Activated CD4-positive, alpha-beta T cell treated with anti-CD3 and anti-CD28 coated beads for 36 hours (primary cell): Measurements from ENCODE around the gene ID3. TPM values are rescaled to one million over a fixed set of nuclear protein-coding genes. Genes with fewer than 3 reads are reported as not detected.

ENCODE experiments used
- ATAC-seq: fragments of 200-7000 bp; cut with Tn5 transposase; one replicate; pipeline ENCODE4 v1.10.0; 2021; ENCODE audit warnings: mild to moderate bottlenecking, moderate library complexity
- CTCF ChIA-PET: fragments of 350-600 bp; sonication (Branson Sonifier 250); formaldehyde crosslinking; loops from one replicate; lab custom pipeline; 2021; ENCODE audit warnings: antibody characterized with exemption; lab: Charles Lee
- POLR2A ChIA-PET: fragments of 350-600 bp; sonication (Branson Sonifier 250); formaldehyde crosslinking; loops from one replicate; lab custom pipeline; 2021; ENCODE audit warnings: antibody characterized with exemption, inconsistent platforms; lab: Charles Lee
- DNase-seq: peaks from one replicate; pipeline ENCODE4 v3.0.0-alpha.2; 2020
- H3K27ac Mint-ChIP-seq: one replicate; pipeline ENCODE4 v1.8.0; 2021; ENCODE audit warnings: mixed read lengths
- H3K27me3 Mint-ChIP-seq: one replicate; pipeline ENCODE4 v1.8.0; 2021; ENCODE audit warnings: mixed read lengths
- H3K36me3 Mint-ChIP-seq: one replicate; pipeline ENCODE4 v1.8.0; 2021; ENCODE audit warnings: low read depth, mixed read lengths
- H3K4me1 Mint-ChIP-seq: one replicate; pipeline ENCODE4 v1.8.0; 2021; ENCODE audit warnings: mixed read lengths
- H3K4me3 Mint-ChIP-seq: one replicate; pipeline ENCODE4 v1.8.0; 2021; ENCODE audit warnings: mild to moderate bottlenecking, moderate library complexity, mixed read lengths
- H3K9me3 Mint-ChIP-seq: one replicate; pipeline ENCODE4 v1.8.0; 2021; ENCODE audit warnings: low read depth, mixed read lengths
- intact Hi-C, 2 experiments: fragments of 100-400 bp; cut with DNase I in 1 of 2; cut with micrococcal nuclease in 1 of 2; formaldehyde crosslinking; loops; one replicate each; pipeline versions ENCODE4 v1.14.2 to v1.15.1; 2022 to 2024; cut with DNase I, micrococcal nuclease
- total RNA-seq, 2 experiments: library from RNA; stranded (reverse); gene quantifications; one replicate each; pipeline ENCODE4 v1.2.3, GENCODE V29; 2021

Gene ID3
- total RNA-seq, 2 experiments from 2014 or later, result 42.6 to 43.9 TPM

DNA sequence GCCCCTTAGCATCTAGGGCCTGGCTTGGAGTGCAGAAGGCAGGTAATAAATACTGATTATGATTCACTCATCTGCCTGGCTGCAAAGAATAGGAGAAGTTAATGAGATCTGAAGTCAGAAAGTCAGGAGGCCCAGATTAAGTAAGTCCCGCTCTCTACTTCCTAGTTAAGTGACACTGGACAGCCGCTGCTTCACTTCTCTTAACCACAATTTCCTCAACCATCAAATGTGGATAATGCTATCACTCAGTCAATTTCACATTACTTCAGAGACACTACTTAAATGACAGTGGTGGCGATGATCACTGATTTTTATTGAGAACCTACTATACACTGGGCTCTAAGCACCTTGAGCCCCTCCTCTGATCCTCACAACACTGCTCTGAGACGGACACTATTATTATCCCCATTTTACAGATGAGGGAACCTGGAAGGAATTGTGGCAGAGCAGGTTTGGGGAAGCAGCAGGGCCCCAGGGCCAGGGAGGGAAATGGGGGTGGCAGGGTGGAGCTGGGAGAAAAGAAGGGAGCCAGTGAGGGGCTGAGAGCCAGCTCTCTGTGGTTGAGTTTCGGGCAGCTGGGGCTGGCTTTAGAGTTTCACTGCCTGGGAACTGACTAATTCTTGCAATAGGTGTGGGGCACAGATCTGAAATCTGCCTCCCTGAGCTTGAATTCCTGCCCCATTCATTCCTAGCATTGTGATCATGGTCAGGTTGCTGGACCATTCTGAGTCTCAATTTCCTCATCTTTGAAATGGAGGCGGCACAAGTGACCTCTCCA, 25.9 kb downstream of the ID3 start:
- DNase-seq (peak; percentile 33), ATAC-seq (peak; percentile 30)
- H3K9me3 Mint-ChIP-seq, result no peaks in the 10 kb centered on the region
- POLR2A ChIA-PET, result interaction anchor here (0.6 to 1.0 kb wide), 3 partner anchors 10 to 161 kb away, joined by 3 to 4 read pairs (median 3); no protein-coding TSS in a partner anchor
- peaks cover 49% of the 10 kb centered on the region for H3K4me1 Mint-ChIP-seq
- H3K36me3 Mint-ChIP-seq, result peaks cover 13% of the 10 kb centered on the region
- H3K4me3 Mint-ChIP-seq, result no peak overlapping the region
- intact Hi-C loops, result loop anchor here (1.0 to 10.0 kb wide), 3 partner anchors 11 to 429 kb away; partner anchors contain the start of gene ZNF436 (in 1 of the 2)
- CTCF ChIA-PET, result interaction anchor here (0.6 to 9.3 kb wide), 5 partner anchors 20 to 129 kb away, joined by 3 to 82 read pairs (median 4); no protein-coding TSS in a partner anchor
- H3K27me3 Mint-ChIP-seq, result no peaks in the 10 kb centered on the region
- no peak overlapping the region for H3K27ac Mint-ChIP-seq

DNA sequence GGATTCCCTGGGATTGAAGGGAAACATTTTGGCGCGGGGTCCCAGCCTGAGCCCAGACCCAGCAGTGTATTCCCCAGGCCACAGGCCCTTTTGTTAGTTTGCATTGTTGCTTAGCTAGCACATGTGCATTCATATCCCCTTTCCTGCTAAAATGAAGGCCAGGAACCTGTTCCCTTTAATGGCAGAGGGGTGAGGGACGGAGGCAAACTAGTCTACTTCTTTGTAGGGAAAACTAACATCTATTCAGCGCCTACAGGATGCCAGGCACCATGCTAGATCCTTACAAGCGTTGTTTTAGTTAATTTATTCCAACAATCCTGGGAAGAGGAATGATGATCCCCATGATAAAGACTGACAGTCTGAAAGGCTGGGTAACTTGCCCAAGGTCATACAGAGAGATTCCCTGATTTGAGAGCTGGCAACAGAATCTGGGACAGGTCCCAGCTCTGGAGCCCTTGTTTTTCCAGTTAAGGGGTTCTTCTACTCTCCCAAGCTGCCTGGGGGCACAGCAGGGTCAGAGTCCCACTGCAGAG, 27.7 kb downstream of the ID3 start:
- H3K27ac Mint-ChIP-seq, result peak overlapping the region; percentile 95
- H3K9me3 Mint-ChIP-seq, result no peaks in the 10 kb centered on the region
- H3K4me1 Mint-ChIP-seq, result peaks cover 61% of the 10 kb centered on the region
- H3K36me3 Mint-ChIP-seq, result peaks cover 19% of the 10 kb centered on the region
- ATAC-seq (no peak), DNase-seq (no peak)
- H3K27me3 Mint-ChIP-seq, result no peaks in the 10 kb centered on the region
- ChIA-PET POLR2A (interaction anchor here (0.6 to 2.2 kb wide), 9 partner anchors 11 to 166 kb away, joined by 3 to 12 read pairs (median 4); partner anchors contain the start of gene ZNF436), CTCF (interaction anchor here (0.6 to 9.3 kb wide), 11 partner anchors 9 to 160 kb away, joined by 3 to 82 read pairs (median 4); partner anchors contain the start of gene RPL11)
- peak overlapping the region; percentile 83 for H3K4me3 Mint-ChIP-seq
- intact Hi-C loops, result loop anchor here (1.0 to 10.0 kb wide), 11 partner anchors 8 to 427 kb away; partner anchors contain the start of genes ASAP3 (in 1 of the 2), ELOA (in 1 of the 2), HNRNPR (in 1 of the 2) and ID3 (in 1 of the 2)

GRCh38 chr1:23530747-23531561, 28.3 kb downstream of the ID3 start, which contains the start of gene E2F2:
TSS of gene E2F2 (minus strand) at chr1:23531233. CDS start at chr1:23530793, 440 bp downstream.
- Mint-ChIP-seq H3K4me3 (peak within 1 kb of the TSS; percentile 84), H3K9me3 (no peaks in the 10 kb centered on the region), H3K4me1 (peaks cover 68% of the 10 kb centered on the region), H3K27ac (peak within 1 kb of the TSS; percentile 95), H3K27me3 (no peaks in the 10 kb centered on the region), H3K36me3 (peaks cover 24% of the 10 kb centered on the region)
- DNase-seq (peak; percentile 91), ATAC-seq (peak; percentile 81)
- intact Hi-C loops, result loop anchor here in 1 of 2 experiments (1.0 to 10.0 kb wide), 10 partner anchors 8 to 427 kb away; partner anchors contain the start of genes ASAP3, ELOA, HNRNPR and ID3
- ChIA-PET CTCF (interaction anchor here (0.6 to 9.3 kb wide), 9 partner anchors 9 to 115 kb away, joined by 3 to 82 read pairs (median 5); no protein-coding TSS in a partner anchor), POLR2A (interaction anchor here (0.6 to 2.2 kb wide), 11 partner anchors 9 to 162 kb away, joined by 3 to 8 read pairs (median 3); partner anchors contain the start of gene ZNF436)

DNA sequence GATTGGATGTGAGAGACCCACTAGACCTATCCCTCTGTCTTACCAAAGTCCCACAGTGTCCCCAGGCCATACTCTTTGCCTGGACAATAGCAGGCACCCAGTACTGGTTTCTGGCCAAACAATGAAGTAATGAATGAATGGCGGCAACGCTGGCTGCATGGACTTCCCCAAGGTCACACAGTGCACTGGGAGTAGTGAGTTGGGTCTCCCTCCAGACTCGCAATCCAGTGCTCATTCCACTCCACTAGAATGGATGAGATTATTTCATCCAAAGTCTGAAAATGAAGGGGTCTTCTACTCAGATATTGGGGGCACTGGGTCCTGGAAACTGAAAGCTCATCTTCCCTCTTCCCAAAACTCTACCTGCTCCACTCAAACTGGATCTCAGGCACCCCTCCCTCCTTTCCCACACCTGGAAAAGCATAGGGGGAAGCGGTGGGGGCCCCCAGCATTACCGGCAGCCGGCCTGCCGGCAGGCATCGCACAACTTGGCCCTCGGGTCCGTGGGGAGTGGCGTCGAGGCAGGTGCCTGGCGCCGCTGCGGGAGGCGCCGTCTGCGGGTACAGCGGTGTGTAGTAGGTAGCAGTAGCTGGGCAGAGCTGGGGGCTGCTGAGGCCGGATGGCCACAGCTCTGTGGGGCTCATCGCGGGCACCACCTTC, 29.1 kb downstream of the ID3 start:
- Mint-ChIP-seq H3K27ac (peak overlapping the region; percentile 65), H3K4me3 (peak overlapping the region; percentile 84), H3K27me3 (no peaks in the 10 kb centered on the region), H3K36me3 (peaks cover 28% of the 10 kb centered on the region), H3K9me3 (no peaks in the 10 kb centered on the region), H3K4me1 (peaks cover 75% of the 10 kb centered on the region)
- CTCF ChIA-PET, result interaction anchor here (0.6 to 9.3 kb wide), 11 partner anchors 8 to 193 kb away, joined by 3 to 82 read pairs (median 4); no protein-coding TSS in a partner anchor
- peak; percentile 64 for DNase-seq
- POLR2A ChIA-PET, result interaction anchor here (0.7 to 2.2 kb wide), 6 partner anchors 9 to 62 kb away, joined by 3 to 8 read pairs (median 3); no protein-coding TSS in a partner anchor
- peak; percentile 12 for ATAC-seq
- intact Hi-C loops, result loop anchor here in 1 of 2 experiments (2.0 to 10.0 kb wide), 3 partner anchors 161 to 425 kb away; partner anchors contain the start of genes ELOA and RPL11

DNA sequence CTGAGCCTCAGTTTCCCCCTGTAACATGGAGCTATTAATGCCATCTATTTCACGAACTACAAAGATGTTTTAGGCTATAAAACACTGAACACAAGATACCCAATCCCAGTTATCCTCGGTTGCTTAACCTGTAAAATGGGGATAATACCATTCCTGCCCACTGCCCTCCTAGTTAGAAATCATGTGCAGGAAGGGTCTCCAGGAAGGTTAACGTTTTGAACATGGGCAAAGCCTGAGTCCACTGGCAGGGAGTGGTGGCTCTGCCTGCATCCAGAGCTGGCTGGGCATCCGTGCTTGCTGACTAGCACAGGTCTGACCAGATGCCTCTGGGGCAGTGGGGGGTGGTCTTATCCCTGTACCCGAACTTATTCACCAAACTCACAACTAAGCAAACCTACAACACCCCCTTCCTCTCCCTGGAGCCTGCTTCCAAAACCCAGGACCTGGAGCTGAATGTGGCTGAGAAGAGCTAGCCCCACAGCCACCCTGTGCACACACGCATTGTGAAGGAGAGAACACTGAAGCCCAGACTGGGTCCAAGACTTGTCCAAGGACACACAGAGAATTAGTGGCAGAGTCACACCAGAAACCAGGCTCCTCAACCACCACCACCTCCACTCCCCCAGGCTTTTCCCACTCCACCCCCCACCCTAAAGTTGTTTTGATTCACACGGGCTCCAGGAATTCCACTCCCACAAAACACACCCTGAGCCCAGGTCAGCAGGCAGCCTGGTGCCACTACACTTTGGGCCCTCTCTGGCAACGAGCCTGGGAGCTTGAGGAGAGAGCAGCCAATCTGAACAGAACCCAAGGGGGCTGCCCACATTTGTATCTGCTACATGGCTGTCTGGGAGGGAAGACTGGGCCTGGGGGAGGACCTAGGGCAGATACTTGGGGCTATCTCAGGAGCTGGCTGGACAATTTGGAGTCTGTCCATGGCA, 29.9 kb downstream of the ID3 start:
- POLR2A ChIA-PET, result interaction anchor here (0.6 to 2.2 kb wide), 9 partner anchors 10 to 185 kb away, joined by 3 to 8 read pairs (median 3); partner anchors contain the start of gene HNRNPR
- H3K9me3 Mint-ChIP-seq, result no peaks in the 10 kb centered on the region
- no peak for ATAC-seq
- H3K36me3 Mint-ChIP-seq, result peaks cover 28% of the 10 kb centered on the region
- H3K4me3 Mint-ChIP-seq, result peak overlapping the region; percentile 84
- H3K27me3 Mint-ChIP-seq, result no peaks in the 10 kb centered on the region
- H3K4me1 Mint-ChIP-seq, result peaks cover 82% of the 10 kb centered on the region
- peak overlapping the region; percentile 65 for H3K27ac Mint-ChIP-seq
- CTCF ChIA-PET, result interaction anchor here (0.6 to 9.3 kb wide), 13 partner anchors 8 to 312 kb away, joined by 3 to 82 read pairs (median 4); partner anchors contain the start of gene HTR1D
- DNase-seq, result peak; percentile 46
- intact Hi-C loops, result loop anchor here in 1 of 2 experiments (2.0 to 10.0 kb wide), 3 partner anchors 161 to 425 kb away; partner anchors contain the start of genes ELOA and RPL11

DNA sequence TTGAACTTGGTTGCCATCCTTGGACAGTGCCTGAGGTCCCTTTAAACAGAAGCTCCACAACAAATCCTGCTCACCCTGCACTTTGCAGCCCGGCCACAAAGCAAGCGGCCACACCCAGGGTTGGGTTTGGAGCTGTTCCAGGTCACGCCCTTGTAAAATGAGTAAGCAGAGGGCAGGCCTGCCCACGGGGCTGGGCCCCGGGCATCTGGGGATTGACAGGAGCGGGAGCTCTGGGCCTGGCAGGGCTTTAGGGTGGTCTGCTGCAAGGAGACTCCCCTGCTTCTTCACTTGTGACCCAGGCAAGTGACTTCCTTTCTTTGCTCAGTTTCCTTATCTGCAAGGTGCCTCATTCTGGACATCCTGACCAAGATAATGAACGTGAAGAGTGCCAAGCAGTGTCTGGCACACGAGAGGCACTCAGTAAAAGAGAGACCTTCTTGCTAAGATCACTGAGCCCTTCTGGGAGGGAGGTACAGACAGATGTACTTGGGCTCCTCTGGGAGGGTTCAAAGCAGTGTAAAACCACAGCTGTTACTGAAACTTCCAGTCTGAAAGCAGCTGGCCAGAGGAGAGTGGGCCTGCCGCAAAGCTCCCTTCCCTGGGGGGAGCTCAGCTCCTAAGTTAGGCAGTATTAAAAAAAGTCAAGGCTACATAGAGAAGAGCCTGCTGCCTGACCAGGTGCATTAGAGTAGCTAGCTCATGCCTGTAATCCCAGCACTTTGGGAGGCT, 30.9 kb downstream of the ID3 start:
- intact Hi-C loops, result no loop called here
- ATAC-seq (peak; percentile 66), DNase-seq (peak; percentile 88)
- peak overlapping the region; percentile 25 for H3K27ac Mint-ChIP-seq
- peaks cover 79% of the 10 kb centered on the region for H3K4me1 Mint-ChIP-seq
- CTCF ChIA-PET, result interaction anchor here (0.5 to 9.3 kb wide), 21 partner anchors 9 to 1510 kb away, joined by 3 to 82 read pairs (median 4); partner anchors contain the start of genes HTR1D and RPL11
- POLR2A ChIA-PET, result interaction anchor here (0.6 to 1.7 kb wide), 12 partner anchors 11 to 184 kb away, joined by 3 to 8 read pairs (median 3); partner anchors contain the start of genes HNRNPR and RPL11
- H3K4me3 Mint-ChIP-seq, result peak overlapping the region; percentile 84
- H3K36me3 Mint-ChIP-seq, result peaks cover 33% of the 10 kb centered on the region
- H3K27me3 Mint-ChIP-seq, result no peaks in the 10 kb centered on the region
- no peaks in the 10 kb centered on the region for H3K9me3 Mint-ChIP-seq

DNA sequence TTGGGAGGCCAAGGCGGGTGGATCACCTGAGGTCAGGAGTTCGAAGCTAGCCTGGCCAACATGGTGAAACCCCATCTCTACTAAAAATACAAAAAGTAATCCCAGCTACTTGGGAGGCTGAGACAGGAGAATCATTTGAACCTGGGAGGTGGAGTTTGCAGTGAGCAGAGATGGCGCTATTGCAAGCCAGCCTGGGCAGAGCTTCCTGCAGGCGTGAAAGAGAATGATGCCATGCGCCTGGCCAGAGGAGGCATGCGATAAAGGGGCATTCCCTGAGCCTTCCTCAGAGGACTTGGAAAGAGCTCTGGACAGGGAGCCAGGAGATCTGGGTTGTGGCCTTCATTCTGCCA, 31.4 kb downstream of the ID3 start:
- Mint-ChIP-seq H3K4me1 (peaks cover 74% of the 10 kb centered on the region), H3K36me3 (peaks cover 34% of the 10 kb centered on the region), H3K27me3 (no peaks in the 10 kb centered on the region), H3K9me3 (no peaks in the 10 kb centered on the region), H3K27ac (no peak overlapping the region), H3K4me3 (peak overlapping the region; percentile 84)
- ChIA-PET POLR2A (interaction anchor here (0.7 to 1.3 kb wide), 6 partner anchors 12 to 164 kb away, joined by 3 to 5 read pairs (median 3); partner anchors contain the start of gene RPL11), CTCF (interaction anchor here (0.6 to 9.3 kb wide), 15 partner anchors 10 to 772 kb away, joined by 3 to 82 read pairs (median 4); partner anchors contain the start of genes RPL11 and ZNF436)
- intact Hi-C loops, result no loop called here
- DNase-seq, result no peak
- peak; percentile 8 for ATAC-seq

DNA sequence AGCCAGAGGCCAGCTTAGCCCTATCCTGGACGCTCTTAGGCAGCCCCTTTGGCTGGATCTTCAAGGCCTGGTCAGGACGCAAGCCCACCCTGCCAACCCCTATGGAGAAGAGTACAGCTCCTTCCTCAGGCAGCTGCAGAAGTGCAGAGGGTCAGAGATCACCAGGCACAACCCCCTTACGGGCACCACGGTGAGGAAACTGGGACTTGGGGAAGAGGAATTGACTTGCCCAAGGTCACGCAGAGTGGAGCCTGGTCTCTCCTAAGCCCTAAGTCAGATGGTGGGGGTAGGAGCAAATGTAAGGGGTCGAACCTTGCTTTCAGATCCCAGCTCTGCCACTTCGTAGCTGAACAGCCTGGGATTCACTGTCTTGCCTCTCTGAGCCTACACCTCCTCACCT, 31.9 kb downstream of the ID3 start:
- Mint-ChIP-seq H3K36me3 (peaks cover 39% of the 10 kb centered on the region), H3K4me1 (peaks cover 75% of the 10 kb centered on the region), H3K9me3 (no peaks in the 10 kb centered on the region), H3K27me3 (no peaks in the 10 kb centered on the region), H3K27ac (no peak overlapping the region), H3K4me3 (no peak overlapping the region)
- ChIA-PET POLR2A (interaction anchor here (0.6 to 1.1 kb wide), 4 partner anchors 13 to 164 kb away, joined by 3 to 5 read pairs (median 3); partner anchors contain the start of gene RPL11), CTCF (interaction anchor here (0.6 to 9.3 kb wide), 6 partner anchors 11 to 158 kb away, joined by 5 to 82 read pairs (median 22); partner anchors contain the start of gene ZNF436)
- intact Hi-C loops, result no loop called here
- ATAC-seq, result no peak
- no peak for DNase-seq
